ENCODE data around the gene RBPJ.
"Not testable (repeated sequence)": the region's sequence is repeated elsewhere in the genome, so short reads cannot be mapped to it uniquely, and the experiment has no call there.

The RBPJ gene

GRCh38 chr4:26343038-26343398 lies 22.2 kb downstream of the RBPJ start:
- DNase-seq, result no peak

GRCh38 chr4:26344901-26345564 lies 24.2 kb downstream of the RBPJ start:
- no peak for DNase-seq

- DNase-seq, result no peak
These were observed 24.7 kb downstream of the RBPJ start for GRCh38 chr4:26345565-26345938.

GRCh38 chr4:26346203-26346620 lies 25.4 kb downstream of the RBPJ start:
- peak; percentile 52 for DNase-seq

GRCh38 chr4:26349496-26349895 lies 28.7 kb downstream of the RBPJ start:
- no peak for DNase-seq

GRCh38 chr4:26351685-26352084 lies 30.9 kb downstream of the RBPJ start:
- no peak for DNase-seq

GRCh38 chr4:26354491-26354890 lies 33.7 kb downstream of the RBPJ start:
- DNase-seq, result no peak

GRCh38 chr4:26355392-26356052 lies 34.7 kb downstream of the RBPJ start:
- DNase-seq, result no peak

- DNase-seq, result no peak
These were observed 35.3 kb downstream of the RBPJ start for GRCh38 chr4:26356081-26356501.

- DNase-seq, result not testable (repeated sequence)
These were observed 38.7 kb downstream of the RBPJ start for GRCh38 chr4:26359521-26359920.

- no peak for DNase-seq
These were observed 39.5 kb downstream of the RBPJ start for GRCh38 chr4:26360273-26360672.

- no peak for DNase-seq
These were observed 40.0 kb downstream of the RBPJ start for GRCh38 chr4:26360864-26361263.

- no peak for DNase-seq
These were observed 40.5 kb downstream of the RBPJ start for GRCh38 chr4:26361297-26361696.

- no peak for DNase-seq
These were observed 42.1 kb downstream of the RBPJ start for GRCh38 chr4:26362745-26363439.

GRCh38 chr4:26365537-26366150 lies 44.8 kb downstream of the RBPJ start:
- DNase-seq, result no peak

GRCh38 chr4:26367811-26368210 lies 47.0 kb downstream of the RBPJ start:
- DNase-seq, result no peak

GRCh38 chr4:26368685-26369084 lies 47.9 kb downstream of the RBPJ start:
- DNase-seq, result no peak

GRCh38 chr4:26369132-26369531 lies 48.3 kb downstream of the RBPJ start:
- no peak for DNase-seq

GRCh38 chr4:26369581-26369980 lies 48.8 kb downstream of the RBPJ start:
- DNase-seq, result no peak

- no peak for DNase-seq
These were observed 51.3 kb downstream of the RBPJ start for GRCh38 chr4:26372076-26372475.

- DNase-seq, result peak; percentile 82
These were observed 51.8 kb downstream of the RBPJ start for GRCh38 chr4:26372525-26373172.

- no peak for DNase-seq
These were observed 54.7 kb downstream of the RBPJ start for GRCh38 chr4:26375551-26375950.

Measured in NCI-H82 (cell line).